HFFc6 (cell line): ENCODE data around the gene RNPEPL1. TPM values are rescaled to one million over a fixed set of nuclear protein-coding genes. Genes with fewer than 3 reads are reported as not detected.

Source experiments
- DNase-seq: peaks from one replicate; pipeline ENCODE4 v3.0.0-alpha.2; 2018
- H3K27ac Mint-ChIP-seq: 2 replicates; pipeline ENCODE4 v1.8.0; 2020; ENCODE audit warnings: mild to moderate bottlenecking, mixed read lengths
- H3K27me3 Mint-ChIP-seq: 2 replicates; pipeline ENCODE4 v1.8.0; 2021; ENCODE audit warnings: mild to moderate bottlenecking, moderate library complexity, mixed read lengths; ENCODE audit not compliant: insufficient read depth
- H3K36me3 Mint-ChIP-seq: 2 replicates; pipeline ENCODE4 v1.8.0; 2021; ENCODE audit warnings: low read depth, mixed read lengths
- H3K4me1 Mint-ChIP-seq: 2 replicates; pipeline ENCODE4 v1.8.0; 2020; ENCODE audit warnings: low read depth, mixed read lengths
- H3K4me3 Mint-ChIP-seq: 2 replicates; pipeline ENCODE4 v1.8.0; 2020; ENCODE audit warnings: mild to moderate bottlenecking, moderate library complexity, mixed read lengths
- H3K9me3 Mint-ChIP-seq: 2 replicates; pipeline ENCODE4 v1.8.0; 2020; ENCODE audit warnings: mild to moderate bottlenecking, mixed read lengths
- CTCF ChIP-seq: fragments of 200-600 bp; sonication (generic); IDR thresholded peaks from 2 replicates; pipeline ENCODE4 v1.5.0; 2021; ENCODE audit warnings: antibody characterized with exemption, mild to moderate bottlenecking
- total RNA-seq, 6 experiments: library from RNA; stranded (reverse); fragmentation: NEBNext Ultra II Directional; extraction: Animal tissue kit (Norgen Biotek cat#: 25700); gene quantifications; 2 replicates in 1 of 6; 3 replicates in 5 of 6; pipeline ENCODE4 v1.2.3, GENCODE V29; 2021

RNPEPL1 gene
- total RNA-seq, 6 experiments from 2014 or later = 36.9 to 48.5 (median 43.3) TPM

GRCh38 chr2:240599141-240599583, 30.9 kb downstream of the RNPEPL1 start:
- Mint-ChIP-seq H3K36me3 (no peaks in the 10 kb centered on the region), H3K27me3 (no peaks in the 10 kb centered on the region; the same call in none of the 2 replicates), H3K4me3 (no peak overlapping the region), H3K9me3 (no peaks in the 10 kb centered on the region), H3K27ac (no peak overlapping the region), H3K4me1 (no peaks in the 10 kb centered on the region)
- no peak for DNase-seq
- no peak for TF ChIP-seq CTCF

- Mint-ChIP-seq H3K36me3 (no peaks in the 10 kb centered on the region), H3K4me1 (no peaks in the 10 kb centered on the region), H3K9me3 (no peaks in the 10 kb centered on the region), H3K27ac (no peak overlapping the region), H3K4me3 (no peak overlapping the region), H3K27me3 (peaks cover 2% of the 10 kb centered on the region)
- DNase-seq = no peak
- no peak for TF ChIP-seq CTCF
These were observed 32.2 kb downstream of the RNPEPL1 start for GRCh38 chr2:240600451-240600961.

GRCh38 chr2:240601061-240601830, 33.0 kb downstream of the RNPEPL1 start:
- H3K4me3 Mint-ChIP-seq = no peak overlapping the region

DNA sequence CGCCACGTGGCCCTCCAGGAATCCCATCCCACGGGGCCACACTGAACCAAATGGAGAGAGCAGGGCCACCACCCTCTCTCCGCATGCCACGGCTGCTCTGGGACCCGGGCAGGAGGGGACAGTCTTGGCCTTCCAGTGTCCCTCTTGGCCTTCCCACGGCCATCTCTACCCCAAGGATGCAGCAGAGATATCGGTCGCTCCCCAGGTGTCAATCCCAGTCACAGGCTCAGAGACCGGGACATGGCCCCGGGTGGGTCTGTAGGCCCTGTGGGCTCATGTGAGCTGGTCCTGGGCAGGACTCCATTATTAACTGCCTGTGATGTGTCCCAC, 33.5 kb downstream of the RNPEPL1 start:
- Mint-ChIP-seq H3K4me3 (no peak overlapping the region), H3K27me3 (peaks cover 2% of the 10 kb centered on the region), H3K9me3 (no peaks in the 10 kb centered on the region), H3K4me1 (no peaks in the 10 kb centered on the region), H3K27ac (no peak overlapping the region), H3K36me3 (no peaks in the 10 kb centered on the region)
- TF ChIP-seq CTCF = no peak
- DNase-seq = no peak

More at GRCh38 chr2:240601061-240601830, 33.0 kb downstream of the RNPEPL1 start:
- DNase-seq = no peak
- no peaks in the 10 kb centered on the region for H3K36me3 Mint-ChIP-seq
- no peaks in the 10 kb centered on the region for H3K4me1 Mint-ChIP-seq
- no peak for TF ChIP-seq CTCF
- H3K27ac Mint-ChIP-seq = no peak overlapping the region
- peaks cover 2% of the 10 kb centered on the region for H3K27me3 Mint-ChIP-seq
- no peaks in the 10 kb centered on the region for H3K9me3 Mint-ChIP-seq

GRCh38 chr2:240602266-240603050, 34.2 kb downstream of the RNPEPL1 start:
- Mint-ChIP-seq H3K4me1 (no peaks in the 10 kb centered on the region), H3K9me3 (no peaks in the 10 kb centered on the region), H3K36me3 (no peaks in the 10 kb centered on the region), H3K27ac (no peak overlapping the region), H3K4me3 (no peak overlapping the region), H3K27me3 (peaks cover 2% of the 10 kb centered on the region)
- no peak for DNase-seq
- no peak for TF ChIP-seq CTCF
